ENCODE measurements around the gene CIRBP. TPM values are rescaled to one million over a fixed set of nuclear protein-coding genes. Genes with fewer than 3 reads are reported as not detected.

The CIRBP gene
- polyA plus RNA-seq, 1 donor: 895 TPM

- DNase-seq: no peak
Measured at GRCh38 chr19:1228161-1228957, 40.8 kb upstream of the CIRBP start.

GRCh38 chr19:1229056-1229923 lies 39.8 kb upstream of the CIRBP start:
- DNase-seq: no peak

GRCh38 chr19:1229924-1230782 lies 39.0 kb upstream of the CIRBP start:
- DNase-seq: no peak

GRCh38 chr19:1230783-1231489 lies 38.2 kb upstream of the CIRBP start:
- no peak for DNase-seq

- no peak for DNase-seq
Measured at GRCh38 chr19:1231729-1232637, 37.1 kb upstream of the CIRBP start.

GRCh38 chr19:1232652-1233072 lies 36.5 kb upstream of the CIRBP start:
- no peak for DNase-seq

GRCh38 chr19:1233115-1233667 lies 35.9 kb upstream of the CIRBP start:
- no peak for DNase-seq

- no peak for DNase-seq
Measured at GRCh38 chr19:1234051-1234954, 34.8 kb upstream of the CIRBP start.

- no peak for DNase-seq
Measured at GRCh38 chr19:1234955-1235380, 34.2 kb upstream of the CIRBP start.

- DNase-seq: no peak
Measured at GRCh38 chr19:1235625-1236538, 33.2 kb upstream of the CIRBP start.

GRCh38 chr19:1236576-1236975 lies 32.6 kb upstream of the CIRBP start:
- DNase-seq: no peak

GRCh38 chr19:1237027-1237659 lies 32.0 kb upstream of the CIRBP start:
- no peak for DNase-seq

GRCh38 chr19:1237754-1238368 lies 31.3 kb upstream of the CIRBP start, which contains the start of gene CBARP:
TSS of gene CBARP (minus strand) at chr19:1238005. CDS start at chr19:1236100, 1,905 bp downstream.
- DNase-seq: no peak

- DNase-seq: no peak
Measured at GRCh38 chr19:1238369-1239303, 30.5 kb upstream of the CIRBP start.

GRCh38 chr19:1239420-1239795 lies 29.7 kb upstream of the CIRBP start:
- no peak for DNase-seq

All from left kidney (tissue), 2 donors.